LNCaP clone FGC (cell line): ENCODE results near the gene ENPP7.

Experiments used
- DNase-seq: peaks from one replicate; pipeline ENCODE4 v3.0.0-alpha.2; 2011; ENCODE audit warnings: low read depth
- H3K4me3 ChIP-seq: 2 replicates; pipeline ENCODE4 v1.5.1; 2011; ENCODE audit warnings: mild to moderate bottlenecking, low read depth, low read length, control low read depth
- TF ChIP-seq, protein P1 (sequence below): IDR thresholded peaks from 2 replicates; pipeline ENCODE4 v1.5.1; 2012; ENCODE audit warnings: mild to moderate bottlenecking; ENCODE audit not compliant: control insufficient read depth, insufficient read depth; ENCODE audit errors: extremely low read depth

ENPP7 gene

GRCh38 chr17:79785017-79785899 lies 54.5 kb downstream of the ENPP7 start:
- TF ChIP-seq, protein P1, sequence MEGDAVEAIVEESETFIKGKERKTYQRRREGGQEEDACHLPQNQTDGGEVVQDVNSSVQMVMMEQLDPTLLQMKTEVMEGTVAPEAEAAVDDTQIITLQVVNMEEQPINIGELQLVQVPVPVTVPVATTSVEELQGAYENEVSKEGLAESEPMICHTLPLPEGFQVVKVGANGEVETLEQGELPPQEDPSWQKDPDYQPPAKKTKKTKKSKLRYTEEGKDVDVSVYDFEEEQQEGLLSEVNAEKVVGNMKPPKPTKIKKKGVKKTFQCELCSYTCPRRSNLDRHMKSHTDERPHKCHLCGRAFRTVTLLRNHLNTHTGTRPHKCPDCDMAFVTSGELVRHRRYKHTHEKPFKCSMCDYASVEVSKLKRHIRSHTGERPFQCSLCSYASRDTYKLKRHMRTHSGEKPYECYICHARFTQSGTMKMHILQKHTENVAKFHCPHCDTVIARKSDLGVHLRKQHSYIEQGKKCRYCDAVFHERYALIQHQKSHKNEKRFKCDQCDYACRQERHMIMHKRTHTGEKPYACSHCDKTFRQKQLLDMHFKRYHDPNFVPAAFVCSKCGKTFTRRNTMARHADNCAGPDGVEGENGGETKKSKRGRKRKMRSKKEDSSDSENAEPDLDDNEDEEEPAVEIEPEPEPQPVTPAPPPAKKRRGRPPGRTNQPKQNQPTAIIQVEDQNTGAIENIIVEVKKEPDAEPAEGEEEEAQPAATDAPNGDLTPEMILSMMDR, result no peak
- no peak overlapping the region for H3K4me3 ChIP-seq
- DNase-seq, result no peak

- H3K4me3 ChIP-seq, result no peak overlapping the region
- DNase-seq, result no peak
- TF ChIP-seq, protein P1, result no peak
These were observed 55.4 kb downstream of the ENPP7 start for GRCh38 chr17:79785900-79786810.

- no peak overlapping the region for H3K4me3 ChIP-seq
- TF ChIP-seq, protein P1, result no peak
- no peak for DNase-seq
These were observed 56.3 kb downstream of the ENPP7 start for GRCh38 chr17:79786930-79787643.

- DNase-seq, result no peak
- H3K4me3 ChIP-seq, result no peak overlapping the region
These were observed 57.7 kb downstream of the ENPP7 start for GRCh38 chr17:79788455-79788854.

DNA sequence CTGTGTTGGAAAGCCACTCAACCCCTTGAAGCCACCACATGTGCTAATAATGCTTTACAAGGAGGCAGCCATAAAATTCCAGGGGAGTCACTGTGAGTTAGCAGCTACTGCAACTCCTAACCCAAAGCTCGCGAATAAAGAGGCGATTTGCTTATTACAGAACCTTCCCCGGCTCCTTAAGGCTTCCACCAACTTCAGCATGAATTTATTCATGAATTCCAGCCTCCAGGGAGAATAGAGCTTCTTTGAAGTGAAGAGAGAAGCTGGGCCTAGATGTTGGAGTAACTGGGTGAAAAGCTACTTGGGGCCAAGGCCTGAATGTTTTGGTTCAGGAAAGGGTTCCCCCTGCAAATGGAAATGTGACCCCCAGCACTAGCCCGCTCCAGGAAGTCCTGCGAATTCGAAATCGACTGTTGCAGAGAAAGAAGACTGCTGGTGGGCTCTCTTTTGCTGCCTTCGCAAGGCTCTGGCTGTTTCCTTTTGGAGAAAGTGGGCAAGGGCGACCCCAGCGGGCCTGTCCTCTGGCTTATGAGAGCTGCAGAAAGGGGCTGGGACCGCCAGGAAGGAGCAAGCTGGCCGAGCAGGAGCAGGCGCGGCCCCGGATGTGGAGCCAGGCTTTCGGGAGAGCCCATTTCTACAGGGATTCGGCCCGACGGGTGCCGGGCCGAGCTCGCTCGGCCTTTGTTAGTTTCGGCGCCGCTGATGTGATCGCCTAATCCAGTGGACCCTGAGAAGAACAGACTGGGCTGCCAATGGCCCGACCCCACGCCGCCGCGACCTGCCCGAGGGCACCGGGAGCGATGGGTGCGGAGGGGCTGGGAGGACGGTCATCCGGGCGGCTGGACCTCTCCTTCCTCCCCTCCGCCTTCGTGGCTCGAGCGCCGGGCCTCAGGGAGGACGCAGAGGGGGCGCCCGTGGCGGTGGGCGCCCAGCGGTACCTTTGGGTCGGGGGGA lies 58.5 kb downstream of the ENPP7 start:
- no peak overlapping the region for H3K4me3 ChIP-seq
- TF ChIP-seq, protein P1, result no peak
- no peak for DNase-seq

More at GRCh38 chr17:79788455-79788854, 57.7 kb downstream of the ENPP7 start:
- TF ChIP-seq, protein P1, result no peak
